Ascending aorta (tissue), 2 donors: Measurements from ENCODE around the gene HTRA2. TPM values are rescaled to one million over a fixed set of nuclear protein-coding genes. Genes with fewer than 3 reads are reported as not detected.

ENCODE experiments used
- DNase-seq, 2 donors: peaks; one replicate each; pipeline ENCODE4 v3.0.0-alpha.2; 2019; ENCODE audit warnings: low spot score in 2 of 2
- H3K27ac ChIP-seq, 2 donors: fragments of 200-600 bp; sonication (generic); one replicate each; pipeline ENCODE4 v1.5.1; 2016 to 2017; ENCODE audit warnings: mild to moderate bottlenecking in 1 of 2
- H3K27me3 ChIP-seq: fragments of 200-600 bp; sonication (generic); one replicate; pipeline ENCODE4 v1.5.1; 2017
- H3K36me3 ChIP-seq, 2 donors: fragments of 200-600 bp; sonication (generic); one replicate each; pipeline ENCODE4 v1.5.1; 2016
- H3K4me1 ChIP-seq, 2 donors: fragments of 200-600 bp; sonication (generic); one replicate each; pipeline ENCODE4 v1.5.1; 2016 to 2017; ENCODE audit warnings: mild to moderate bottlenecking in 1 of 2
- H3K4me3 ChIP-seq, 2 donors: fragments of 200-600 bp; sonication (generic); one replicate each; pipeline ENCODE4 v1.5.1; 2016 to 2017; ENCODE audit warnings: mild to moderate bottlenecking in 1 of 2
- H3K9me3 ChIP-seq, 2 donors: fragments of 200-600 bp; sonication (generic); one replicate each; pipeline ENCODE4 v1.5.1; 2016
- intact Hi-C: fragments of 100-400 bp; cut with DNase I; formaldehyde crosslinking; loops from one replicate; pipeline ENCODE4 v1.15.1; 2023
- total RNA-seq: library from RNA; depleted of rRNA; stranded (reverse); fragments of >200 nt; gene quantifications from one replicate; pipeline ENCODE4 v1.1.0, GENCODE V29; 2016
- TF ChIP-seq, protein P1 (sequence below), 3 experiments: fragments of 200-600 bp in 2 of 3; fragments of 450-650 bp in 1 of 3; sonication (generic) in 2 of 3; IDR thresholded peaks; one replicate each; pipeline ENCODE4 v1.5.1; 2016 to 2019; ENCODE audit warnings: antibody characterized with exemption in 3 of 3, mild to moderate bottlenecking in 1 of 3, moderate library complexity in 1 of 3

The HTRA2 gene
- total RNA-seq, 1 donor from 2014 or later, result 80.1 TPM

DNA sequence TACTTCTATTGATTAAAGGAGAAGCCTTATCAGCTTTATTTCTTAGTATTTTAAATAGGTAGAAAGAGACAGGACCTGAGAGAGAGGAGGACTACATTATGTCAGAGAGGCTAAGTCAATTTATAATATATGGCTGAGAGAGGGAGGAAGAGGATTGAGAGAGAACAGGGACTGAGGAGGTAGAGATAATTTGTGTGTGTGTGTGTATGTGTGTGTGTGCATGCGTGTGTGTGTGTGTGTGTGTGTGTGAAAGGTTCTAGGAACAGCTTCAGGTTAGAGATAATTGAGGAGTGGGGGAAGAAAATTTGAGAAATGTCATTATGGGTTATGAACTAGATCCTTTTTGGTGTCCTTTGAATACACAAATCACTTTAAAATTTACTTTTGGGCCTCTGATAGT lies 40.0 kb downstream of the HTRA2 start:
- DNase-seq, result no peak
- peaks cover 0 to 14% of the 10 kb centered on the region in 2 donors for H3K4me1 ChIP-seq
- no peaks in the 10 kb centered on the region for H3K9me3 ChIP-seq
- intact Hi-C loops, result loop anchor here (2.0 kb wide), 1 partner anchor 21 kb away; no protein-coding TSS in a partner anchor
- no peaks in the 10 kb centered on the region for H3K36me3 ChIP-seq
- H3K4me3 ChIP-seq, result no peak overlapping the region
- TF ChIP-seq, protein P1, sequence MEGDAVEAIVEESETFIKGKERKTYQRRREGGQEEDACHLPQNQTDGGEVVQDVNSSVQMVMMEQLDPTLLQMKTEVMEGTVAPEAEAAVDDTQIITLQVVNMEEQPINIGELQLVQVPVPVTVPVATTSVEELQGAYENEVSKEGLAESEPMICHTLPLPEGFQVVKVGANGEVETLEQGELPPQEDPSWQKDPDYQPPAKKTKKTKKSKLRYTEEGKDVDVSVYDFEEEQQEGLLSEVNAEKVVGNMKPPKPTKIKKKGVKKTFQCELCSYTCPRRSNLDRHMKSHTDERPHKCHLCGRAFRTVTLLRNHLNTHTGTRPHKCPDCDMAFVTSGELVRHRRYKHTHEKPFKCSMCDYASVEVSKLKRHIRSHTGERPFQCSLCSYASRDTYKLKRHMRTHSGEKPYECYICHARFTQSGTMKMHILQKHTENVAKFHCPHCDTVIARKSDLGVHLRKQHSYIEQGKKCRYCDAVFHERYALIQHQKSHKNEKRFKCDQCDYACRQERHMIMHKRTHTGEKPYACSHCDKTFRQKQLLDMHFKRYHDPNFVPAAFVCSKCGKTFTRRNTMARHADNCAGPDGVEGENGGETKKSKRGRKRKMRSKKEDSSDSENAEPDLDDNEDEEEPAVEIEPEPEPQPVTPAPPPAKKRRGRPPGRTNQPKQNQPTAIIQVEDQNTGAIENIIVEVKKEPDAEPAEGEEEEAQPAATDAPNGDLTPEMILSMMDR (IDR thresholded peaks at IDR 0.05), result no peak
- no peak overlapping the region for H3K27ac ChIP-seq
- no peaks in the 10 kb centered on the region for H3K27me3 ChIP-seq

DNA sequence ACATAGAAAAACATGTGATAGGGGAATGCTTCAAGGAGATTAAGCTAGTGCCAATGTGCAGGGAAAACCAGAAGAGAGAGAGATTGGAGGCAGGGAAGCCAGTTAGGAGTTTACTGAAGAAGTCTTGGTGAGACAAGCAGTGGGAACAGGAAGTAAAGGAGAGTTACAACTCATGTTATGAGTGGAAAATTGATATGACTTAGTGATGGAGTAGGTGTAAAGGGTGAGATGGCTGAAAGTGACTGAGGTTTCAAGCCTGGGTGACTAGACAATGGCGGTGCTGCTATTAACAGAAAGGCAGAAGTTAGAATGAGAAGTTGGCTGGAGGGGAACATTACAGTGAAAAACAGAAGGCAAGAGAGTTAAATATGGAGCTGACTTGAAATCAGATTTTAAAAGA lies 41.3 kb downstream of the HTRA2 start:
- intact Hi-C loops, result no loop called here
- no peak for DNase-seq
- H3K9me3 ChIP-seq, result no peaks in the 10 kb centered on the region
- H3K4me1 ChIP-seq, result peaks cover 0 to 14% of the 10 kb centered on the region in 2 donors
- TF ChIP-seq, protein P1 (IDR thresholded peaks at IDR 0.05), result no peak
- no peaks in the 10 kb centered on the region for H3K27me3 ChIP-seq
- no peak overlapping the region for H3K27ac ChIP-seq
- no peak overlapping the region for H3K4me3 ChIP-seq
- no peaks in the 10 kb centered on the region for H3K36me3 ChIP-seq

DNA sequence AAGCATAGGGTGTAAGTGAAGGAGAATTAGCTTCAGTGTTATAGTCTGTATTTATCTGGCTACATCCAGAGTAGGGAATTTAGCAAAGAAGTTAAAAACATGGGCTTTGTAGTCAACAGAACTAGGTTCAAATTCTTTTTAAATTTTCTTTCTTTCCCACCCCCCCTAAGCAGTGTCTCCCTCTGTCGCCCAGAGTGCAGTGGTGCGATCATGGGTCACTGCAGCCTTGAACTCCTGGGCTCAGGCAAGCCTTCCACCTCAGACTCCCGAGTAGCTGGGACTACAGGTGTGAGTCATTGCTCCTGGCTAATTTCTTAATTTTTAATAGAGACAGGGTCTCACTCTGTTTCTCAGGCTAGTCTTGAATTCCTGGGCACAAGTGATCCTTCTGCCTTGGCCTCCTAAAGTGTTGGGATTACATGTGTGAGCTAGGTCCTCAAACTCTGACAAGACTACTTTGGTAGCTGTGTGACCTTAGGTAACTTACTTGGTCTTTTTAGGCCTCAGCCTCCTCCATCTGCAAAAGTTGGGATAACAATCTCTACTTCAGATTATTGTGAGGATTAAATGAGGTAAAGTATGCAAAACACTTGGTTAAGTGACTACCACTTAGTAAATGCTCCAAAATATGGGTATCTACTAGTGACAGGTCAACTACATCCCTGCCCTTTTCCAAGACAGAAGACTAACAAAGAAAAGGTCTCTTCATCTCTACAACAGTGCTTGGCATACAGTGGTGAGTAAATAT lies 42.6 kb downstream of the HTRA2 start:
- peaks cover 0 to 8% of the 10 kb centered on the region in 2 donors for H3K4me1 ChIP-seq
- H3K36me3 ChIP-seq, result no peaks in the 10 kb centered on the region
- H3K9me3 ChIP-seq, result no peaks in the 10 kb centered on the region
- H3K27me3 ChIP-seq, result no peaks in the 10 kb centered on the region
- no peak overlapping the region for H3K4me3 ChIP-seq
- intact Hi-C loops, result no loop called here
- DNase-seq, result no peak
- TF ChIP-seq, protein P1 (IDR thresholded peaks at IDR 0.05), result no peak
- H3K27ac ChIP-seq, result no peak overlapping the region

DNA sequence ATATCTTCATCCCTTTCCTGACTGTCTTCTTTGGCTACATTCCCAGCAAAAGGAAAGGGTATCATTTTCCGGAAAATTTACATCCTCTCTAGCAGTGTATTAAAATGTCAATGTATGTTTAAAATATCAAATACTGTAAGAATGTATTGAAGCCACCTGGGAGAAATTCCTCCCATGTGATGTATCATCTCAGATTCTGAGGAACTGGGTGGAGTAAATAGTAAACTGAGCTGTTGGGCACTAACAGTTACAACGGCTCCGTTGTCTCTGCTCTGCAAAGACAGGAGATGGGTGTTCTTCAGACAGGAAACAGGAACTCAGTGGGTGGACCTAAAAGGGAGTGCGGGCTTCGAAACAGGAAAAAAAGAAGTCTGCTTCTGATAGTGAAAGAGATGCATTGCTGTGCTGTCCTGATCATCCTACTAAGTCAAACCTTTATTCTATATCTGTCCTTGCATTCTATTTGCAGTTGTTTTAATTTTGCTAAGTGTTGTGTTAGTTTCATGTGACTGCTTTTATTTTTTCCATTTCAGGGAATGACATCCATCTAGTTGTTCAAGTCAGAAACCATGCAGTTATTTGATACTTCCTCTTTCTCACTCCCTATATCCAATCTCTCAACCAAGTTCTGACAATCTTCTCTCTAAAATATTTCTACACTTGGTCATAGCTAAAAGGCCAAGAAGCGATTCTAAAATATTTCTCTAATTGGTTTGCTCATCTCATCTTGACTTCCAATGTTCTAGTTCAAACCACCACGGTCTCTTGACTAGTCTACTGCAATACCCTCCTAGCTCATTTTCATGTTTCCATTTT lies 44.2 kb downstream of the HTRA2 start:
- no peak overlapping the region for H3K4me3 ChIP-seq
- H3K4me1 ChIP-seq, result no peaks in the 10 kb centered on the region
- H3K27me3 ChIP-seq, result no peaks in the 10 kb centered on the region
- H3K27ac ChIP-seq, result no peak overlapping the region
- intact Hi-C loops, result no loop called here
- no peaks in the 10 kb centered on the region for H3K36me3 ChIP-seq
- no peak for DNase-seq
- TF ChIP-seq, protein P1 (IDR thresholded peaks at IDR 0.05), result no peak
- H3K9me3 ChIP-seq, result no peaks in the 10 kb centered on the region

DNA sequence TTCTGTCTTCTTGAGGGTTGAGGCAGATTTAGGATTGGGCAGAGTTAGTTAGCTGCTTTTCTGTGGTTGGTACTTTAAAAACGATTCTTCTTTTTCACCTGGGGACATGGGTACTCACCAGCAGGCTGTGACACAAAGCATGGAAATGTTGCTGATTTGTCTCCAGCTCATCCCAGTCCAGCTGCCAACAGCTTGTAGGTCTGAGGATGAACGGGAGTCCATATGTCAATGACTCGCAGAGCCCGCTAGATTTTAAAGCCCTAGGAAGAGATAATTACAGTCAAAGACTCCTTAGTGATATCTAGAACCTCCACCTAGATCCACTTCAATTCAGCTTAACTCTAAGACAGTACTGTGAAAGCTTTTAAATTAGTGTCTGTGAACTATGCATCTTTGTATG lies 45.6 kb downstream of the HTRA2 start:
- H3K27ac ChIP-seq, result no peak overlapping the region
- no peaks in the 10 kb centered on the region for H3K9me3 ChIP-seq
- H3K4me3 ChIP-seq, result no peak overlapping the region
- H3K27me3 ChIP-seq, result no peaks in the 10 kb centered on the region
- no peaks in the 10 kb centered on the region for H3K36me3 ChIP-seq
- intact Hi-C loops, result no loop called here
- DNase-seq, result no peak
- TF ChIP-seq, protein P1 (IDR thresholded peaks at IDR 0.05), result no peak
- H3K4me1 ChIP-seq, result no peaks in the 10 kb centered on the region
